HG03442 (cell line): ENCODE measurements around the gene SGSH.

ENCODE experiments used
- ATAC-seq: cut with Tn5 transposase; IDR thresholded peaks from one replicate; pipeline ENCODE4 v1.9.1; 2021; ENCODE audit warnings: mild to moderate bottlenecking, moderate library complexity; ENCODE audit not compliant: unreplicated experiment

Gene SGSH

GRCh38 chr17:80189611-80190010 lies 30.5 kb downstream of the SGSH start:
- no peak for ATAC-seq

- no peak for ATAC-seq
These were observed 32.6 kb downstream of the SGSH start for GRCh38 chr17:80187515-80187941.

- no peak for ATAC-seq
These were observed 33.0 kb downstream of the SGSH start for GRCh38 chr17:80187090-80187489.

GRCh38 chr17:80185968-80186367 lies 34.2 kb downstream of the SGSH start:
- no peak for ATAC-seq

GRCh38 chr17:80184423-80184714 lies 35.8 kb downstream of the SGSH start:
- ATAC-seq = no peak

GRCh38 chr17:80183581-80184422 lies 36.3 kb downstream of the SGSH start:
- ATAC-seq = no peak

- ATAC-seq = no peak
These were observed 37.3 kb downstream of the SGSH start for GRCh38 chr17:80182845-80183223.

GRCh38 chr17:80182118-80182844 lies 37.9 kb downstream of the SGSH start:
- no peak for ATAC-seq

GRCh38 chr17:80181431-80181830 lies 38.7 kb downstream of the SGSH start:
- no peak for ATAC-seq

- no peak for ATAC-seq
These were observed 39.9 kb downstream of the SGSH start for GRCh38 chr17:80180192-80180591.

- no peak for ATAC-seq
These were observed 42.0 kb downstream of the SGSH start for GRCh38 chr17:80177986-80178595.

GRCh38 chr17:80176757-80177156 lies 43.4 kb downstream of the SGSH start:
- ATAC-seq = no peak

GRCh38 chr17:80173916-80174315 lies 46.2 kb downstream of the SGSH start:
- ATAC-seq = no peak

GRCh38 chr17:80173126-80173525 lies 47.0 kb downstream of the SGSH start:
- no peak for ATAC-seq

GRCh38 chr17:80171681-80172080 lies 48.5 kb downstream of the SGSH start:
- ATAC-seq = no peak

GRCh38 chr17:80169784-80170500 lies 50.2 kb downstream of the SGSH start, which contains the start of gene CARD14:
Gene CARD14 (plus strand): TSS chr17:80170030. CDS start chr17:80181439, 11,409 bp downstream.
- no peak for ATAC-seq

- no peak for ATAC-seq
These were observed 51.0 kb downstream of the SGSH start for GRCh38 chr17:80169107-80169506.

- ATAC-seq = no peak
These were observed 51.8 kb downstream of the SGSH start for GRCh38 chr17:80168371-80168770.

- ATAC-seq = no peak
These were observed 53.7 kb downstream of the SGSH start for GRCh38 chr17:80166446-80166845.

GRCh38 chr17:80164185-80164584 lies 55.9 kb downstream of the SGSH start:
- ATAC-seq = no peak

GRCh38 chr17:80163336-80163735 lies 56.8 kb downstream of the SGSH start:
- no peak for ATAC-seq
